ENCODE data around the gene BTBD18.

DNA sequence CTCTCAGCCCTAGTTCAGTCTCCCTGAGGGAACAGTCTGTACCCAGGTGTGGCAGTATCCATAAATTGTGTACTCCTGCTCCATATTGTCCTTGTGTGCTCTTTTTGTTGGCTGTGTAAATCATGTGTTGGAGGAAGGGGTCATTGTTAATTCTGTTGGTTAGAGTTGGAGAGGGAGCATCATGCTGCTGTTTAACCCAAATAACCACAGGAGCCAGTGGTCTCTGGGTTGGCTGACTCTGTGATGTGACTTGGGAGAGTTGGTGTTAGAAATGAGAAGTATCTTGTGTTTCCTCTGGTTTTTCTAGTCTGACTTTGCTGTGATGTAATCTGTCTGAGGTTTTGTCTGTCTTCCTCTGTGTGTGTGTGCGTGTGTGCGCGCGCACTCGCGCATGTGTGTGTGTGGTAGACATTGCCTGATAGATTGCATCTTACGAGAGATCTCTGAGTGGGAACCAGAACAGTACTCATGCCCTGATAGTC, 40.5 kb upstream of the BTBD18 start:
- TF ChIP-seq, protein P1, sequence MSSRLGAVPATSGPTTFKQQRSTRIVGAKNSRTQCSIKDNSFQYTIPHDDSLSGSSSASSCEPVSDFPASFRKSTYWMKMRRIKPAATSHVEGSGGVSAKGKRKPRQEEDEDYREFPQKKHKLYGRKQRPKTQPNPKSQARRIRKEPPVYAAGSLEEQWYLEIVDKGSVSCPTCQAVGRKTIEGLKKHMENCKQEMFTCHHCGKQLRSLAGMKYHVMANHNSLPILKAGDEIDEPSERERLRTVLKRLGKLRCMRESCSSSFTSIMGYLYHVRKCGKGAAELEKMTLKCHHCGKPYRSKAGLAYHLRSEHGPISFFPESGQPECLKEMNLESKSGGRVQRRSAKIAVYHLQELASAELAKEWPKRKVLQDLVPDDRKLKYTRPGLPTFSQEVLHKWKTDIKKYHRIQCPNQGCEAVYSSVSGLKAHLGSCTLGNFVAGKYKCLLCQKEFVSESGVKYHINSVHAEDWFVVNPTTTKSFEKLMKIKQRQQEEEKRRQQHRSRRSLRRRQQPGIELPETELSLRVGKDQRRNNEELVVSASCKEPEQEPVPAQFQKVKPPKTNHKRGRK (CRISPR knock-in tag; IDR thresholded peaks at IDR 0.05; ENCODE audit: borderline replicate concordance) = no peak
- TF ChIP-seq, protein P2, sequence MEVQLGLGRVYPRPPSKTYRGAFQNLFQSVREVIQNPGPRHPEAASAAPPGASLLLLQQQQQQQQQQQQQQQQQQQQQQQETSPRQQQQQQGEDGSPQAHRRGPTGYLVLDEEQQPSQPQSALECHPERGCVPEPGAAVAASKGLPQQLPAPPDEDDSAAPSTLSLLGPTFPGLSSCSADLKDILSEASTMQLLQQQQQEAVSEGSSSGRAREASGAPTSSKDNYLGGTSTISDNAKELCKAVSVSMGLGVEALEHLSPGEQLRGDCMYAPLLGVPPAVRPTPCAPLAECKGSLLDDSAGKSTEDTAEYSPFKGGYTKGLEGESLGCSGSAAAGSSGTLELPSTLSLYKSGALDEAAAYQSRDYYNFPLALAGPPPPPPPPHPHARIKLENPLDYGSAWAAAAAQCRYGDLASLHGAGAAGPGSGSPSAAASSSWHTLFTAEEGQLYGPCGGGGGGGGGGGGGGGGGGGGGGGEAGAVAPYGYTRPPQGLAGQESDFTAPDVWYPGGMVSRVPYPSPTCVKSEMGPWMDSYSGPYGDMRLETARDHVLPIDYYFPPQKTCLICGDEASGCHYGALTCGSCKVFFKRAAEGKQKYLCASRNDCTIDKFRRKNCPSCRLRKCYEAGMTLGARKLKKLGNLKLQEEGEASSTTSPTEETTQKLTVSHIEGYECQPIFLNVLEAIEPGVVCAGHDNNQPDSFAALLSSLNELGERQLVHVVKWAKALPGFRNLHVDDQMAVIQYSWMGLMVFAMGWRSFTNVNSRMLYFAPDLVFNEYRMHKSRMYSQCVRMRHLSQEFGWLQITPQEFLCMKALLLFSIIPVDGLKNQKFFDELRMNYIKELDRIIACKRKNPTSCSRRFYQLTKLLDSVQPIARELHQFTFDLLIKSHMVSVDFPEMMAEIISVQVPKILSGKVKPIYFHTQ (CRISPR knock-in tag; IDR thresholded peaks at IDR 0.05) = no peak
- TF ChIP-seq, protein P3, sequence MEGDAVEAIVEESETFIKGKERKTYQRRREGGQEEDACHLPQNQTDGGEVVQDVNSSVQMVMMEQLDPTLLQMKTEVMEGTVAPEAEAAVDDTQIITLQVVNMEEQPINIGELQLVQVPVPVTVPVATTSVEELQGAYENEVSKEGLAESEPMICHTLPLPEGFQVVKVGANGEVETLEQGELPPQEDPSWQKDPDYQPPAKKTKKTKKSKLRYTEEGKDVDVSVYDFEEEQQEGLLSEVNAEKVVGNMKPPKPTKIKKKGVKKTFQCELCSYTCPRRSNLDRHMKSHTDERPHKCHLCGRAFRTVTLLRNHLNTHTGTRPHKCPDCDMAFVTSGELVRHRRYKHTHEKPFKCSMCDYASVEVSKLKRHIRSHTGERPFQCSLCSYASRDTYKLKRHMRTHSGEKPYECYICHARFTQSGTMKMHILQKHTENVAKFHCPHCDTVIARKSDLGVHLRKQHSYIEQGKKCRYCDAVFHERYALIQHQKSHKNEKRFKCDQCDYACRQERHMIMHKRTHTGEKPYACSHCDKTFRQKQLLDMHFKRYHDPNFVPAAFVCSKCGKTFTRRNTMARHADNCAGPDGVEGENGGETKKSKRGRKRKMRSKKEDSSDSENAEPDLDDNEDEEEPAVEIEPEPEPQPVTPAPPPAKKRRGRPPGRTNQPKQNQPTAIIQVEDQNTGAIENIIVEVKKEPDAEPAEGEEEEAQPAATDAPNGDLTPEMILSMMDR (IDR thresholded peaks at IDR 0.05) = no peak
- no peak for TF ChIP-seq TP53 (CRISPR knock-in tag; IDR thresholded peaks at IDR 0.05)
- TF ChIP-seq, protein P4, sequence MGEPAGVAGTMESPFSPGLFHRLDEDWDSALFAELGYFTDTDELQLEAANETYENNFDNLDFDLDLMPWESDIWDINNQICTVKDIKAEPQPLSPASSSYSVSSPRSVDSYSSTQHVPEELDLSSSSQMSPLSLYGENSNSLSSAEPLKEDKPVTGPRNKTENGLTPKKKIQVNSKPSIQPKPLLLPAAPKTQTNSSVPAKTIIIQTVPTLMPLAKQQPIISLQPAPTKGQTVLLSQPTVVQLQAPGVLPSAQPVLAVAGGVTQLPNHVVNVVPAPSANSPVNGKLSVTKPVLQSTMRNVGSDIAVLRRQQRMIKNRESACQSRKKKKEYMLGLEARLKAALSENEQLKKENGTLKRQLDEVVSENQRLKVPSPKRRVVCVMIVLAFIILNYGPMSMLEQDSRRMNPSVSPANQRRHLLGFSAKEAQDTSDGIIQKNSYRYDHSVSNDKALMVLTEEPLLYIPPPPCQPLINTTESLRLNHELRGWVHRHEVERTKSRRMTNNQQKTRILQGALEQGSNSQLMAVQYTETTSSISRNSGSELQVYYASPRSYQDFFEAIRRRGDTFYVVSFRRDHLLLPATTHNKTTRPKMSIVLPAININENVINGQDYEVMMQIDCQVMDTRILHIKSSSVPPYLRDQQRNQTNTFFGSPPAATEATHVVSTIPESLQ (CRISPR knock-in tag; IDR thresholded peaks at IDR 0.05) = no peak
- no peak for TF ChIP-seq ZNF317 (CRISPR knock-in tag; IDR thresholded peaks at IDR 0.05; ENCODE audit: borderline replicate concordance, low read depth)
- no peak for TF ChIP-seq NR3C1 (CRISPR knock-in tag; conservative IDR thresholded peaks at IDR 0.05; ENCODE audit: low read depth)
- TF ChIP-seq, protein P5, sequence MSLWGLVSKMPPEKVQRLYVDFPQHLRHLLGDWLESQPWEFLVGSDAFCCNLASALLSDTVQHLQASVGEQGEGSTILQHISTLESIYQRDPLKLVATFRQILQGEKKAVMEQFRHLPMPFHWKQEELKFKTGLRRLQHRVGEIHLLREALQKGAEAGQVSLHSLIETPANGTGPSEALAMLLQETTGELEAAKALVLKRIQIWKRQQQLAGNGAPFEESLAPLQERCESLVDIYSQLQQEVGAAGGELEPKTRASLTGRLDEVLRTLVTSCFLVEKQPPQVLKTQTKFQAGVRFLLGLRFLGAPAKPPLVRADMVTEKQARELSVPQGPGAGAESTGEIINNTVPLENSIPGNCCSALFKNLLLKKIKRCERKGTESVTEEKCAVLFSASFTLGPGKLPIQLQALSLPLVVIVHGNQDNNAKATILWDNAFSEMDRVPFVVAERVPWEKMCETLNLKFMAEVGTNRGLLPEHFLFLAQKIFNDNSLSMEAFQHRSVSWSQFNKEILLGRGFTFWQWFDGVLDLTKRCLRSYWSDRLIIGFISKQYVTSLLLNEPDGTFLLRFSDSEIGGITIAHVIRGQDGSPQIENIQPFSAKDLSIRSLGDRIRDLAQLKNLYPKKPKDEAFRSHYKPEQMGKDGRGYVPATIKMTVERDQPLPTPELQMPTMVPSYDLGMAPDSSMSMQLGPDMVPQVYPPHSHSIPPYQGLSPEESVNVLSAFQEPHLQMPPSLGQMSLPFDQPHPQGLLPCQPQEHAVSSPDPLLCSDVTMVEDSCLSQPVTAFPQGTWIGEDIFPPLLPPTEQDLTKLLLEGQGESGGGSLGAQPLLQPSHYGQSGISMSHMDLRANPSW (CRISPR knock-in tag; conservative IDR thresholded peaks at IDR 0.05; ENCODE audit: low read depth) = no peak
